Measurements from ENCODE around the gene CCDC57.

GRCh38 chr17:82172486-82173160, 40.0 kb downstream of the CCDC57 start:
- TF ChIP-seq EP300 (IDR thresholded peaks at IDR 0.05) (no peak), POLR2AphosphoS5 (IDR thresholded peaks at IDR 0.05) (no peak), POLR2A (IDR thresholded peaks at IDR 0.05; ENCODE audit: low read depth) (no peak), CTCF (IDR thresholded peaks at IDR 0.05) (no peak)

Data from esophagus muscularis mucosa (tissue), 4 donors.